T-helper 1 cell treated with Interleukin-12 subunit alpha and Interleukin-12 subunit beta and Interleukin-4 antibody, amounts not matched to agents 30 ng/mL and 1 ng/mL, for 36 hours (primary cell): Measurements from ENCODE around the gene GTF2H3. TPM values are rescaled to one million over a fixed set of nuclear protein-coding genes. Genes with fewer than 3 reads are reported as not detected.

Experiments
- intact Hi-C: fragments of 100-400 bp; cut with micrococcal nuclease; formaldehyde crosslinking; loops from one replicate; pipeline ENCODE4 v1.15.1; 2024
- total RNA-seq: library from RNA; stranded (reverse); gene quantifications from 2 replicates; pipeline ENCODE4 v1.2.3, GENCODE V29; 2022

GTF2H3 gene
- total RNA-seq, 1 donor from 2014 or later, result 50.5 TPM

DNA sequence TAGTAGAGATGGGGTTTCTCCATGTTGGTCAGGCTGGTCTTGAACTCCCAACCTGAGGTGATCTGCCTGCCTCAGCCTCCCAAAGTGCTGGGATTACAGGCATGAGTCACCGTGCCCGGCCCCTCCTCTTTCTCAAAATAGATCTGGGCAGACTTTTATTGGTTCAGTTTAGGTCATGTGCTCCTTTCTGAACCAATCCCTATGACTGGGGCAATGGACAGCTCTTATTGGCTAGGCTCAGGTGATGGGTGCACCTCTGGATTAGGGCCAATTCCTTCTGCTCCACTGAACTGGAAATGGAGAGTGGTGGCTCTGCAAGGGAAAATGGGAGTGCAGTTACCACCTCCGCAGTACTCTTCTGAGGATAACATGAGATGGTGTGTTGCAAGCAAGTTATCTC lies 72.3 kb downstream of the GTF2H3 start:
- intact Hi-C loops, result no loop called here

DNA sequence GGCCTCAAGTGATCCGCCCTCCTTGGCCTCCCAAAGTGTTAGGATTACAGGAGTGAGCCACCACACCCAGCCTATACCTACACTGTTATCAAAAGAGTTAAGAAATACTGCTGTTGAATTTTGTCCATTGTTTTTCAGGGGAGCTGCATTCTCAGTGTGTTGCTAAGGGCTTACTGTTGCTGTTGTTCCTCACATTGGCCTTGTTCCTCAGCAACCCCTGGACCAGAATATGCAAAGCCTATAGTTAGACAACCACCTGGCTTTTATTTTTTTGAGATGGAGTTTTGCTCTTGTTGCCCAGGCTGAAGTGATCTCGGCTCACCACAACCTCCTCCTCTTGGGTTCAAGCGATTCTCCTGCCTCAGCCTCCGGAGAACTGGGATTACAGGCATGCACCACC lies 73.8 kb downstream of the GTF2H3 start:
- intact Hi-C loops, result no loop called here

Other genes starting within 250 kb of the GTF2H3 start
- 56.1 and 59.7 TPM in 2 replicates for gene KMT5A, start 249.7 kb upstream of the GTF2H3 start, total RNA-seq
- 7.6 and 8.0 TPM in 2 replicates for gene RILPL2, start 197.1 kb upstream of the GTF2H3 start, total RNA-seq
- gene SNRNP35, start 175.7 kb upstream of the GTF2H3 start, total RNA-seq, result 28.7 and 31.8 TPM in 2 replicates
- gene RILPL1, start 100.1 kb upstream of the GTF2H3 start, total RNA-seq, result 1.2 and 1.5 TPM in 2 replicates
- 212 and 227 TPM in 2 replicates for gene TMED2, start 49.3 kb upstream of the GTF2H3 start, total RNA-seq
- gene DDX55, start 31.7 kb upstream of the GTF2H3 start, total RNA-seq, result 43.4 and 44.2 TPM in 2 replicates
- 68.2 and 73.6 TPM in 2 replicates for gene EIF2B1, start 143 bp upstream of the GTF2H3 start, total RNA-seq
- gene TCTN2, start 37.3 kb downstream of the GTF2H3 start, total RNA-seq, result 1.9 and 2.0 TPM in 2 replicates
- 51.4 and 59.1 TPM in 2 replicates for gene ATP6V0A2, start 78.5 kb downstream of the GTF2H3 start, total RNA-seq
- 0.20 and 0.25 TPM in 2 replicates for gene DNAH10, start 128.5 kb downstream of the GTF2H3 start, total RNA-seq